LNCaP clone FGC (cell line): ENCODE results near the gene AKIRIN2.

ENCODE experiments used
- DNase-seq: peaks from one replicate; pipeline ENCODE4 v3.0.0-alpha.2; 2011; ENCODE audit warnings: low read depth
- H3K4me3 ChIP-seq: 2 replicates; pipeline ENCODE4 v1.5.1; 2011; ENCODE audit warnings: mild to moderate bottlenecking, low read depth, low read length, control low read depth
- CTCF ChIP-seq: IDR thresholded peaks from 2 replicates; pipeline ENCODE4 v1.5.1; 2012; ENCODE audit warnings: mild to moderate bottlenecking; ENCODE audit not compliant: control insufficient read depth, insufficient read depth; ENCODE audit errors: extremely low read depth

The AKIRIN2 gene

GRCh38 chr6:87701676-87702588, at the start of gene AKIRIN2:
Gene AKIRIN2, minus strand, starts transcription at chr6:87702233. Its CDS starts 549 bp downstream, at chr6:87701684.
- peak; percentile 79 for DNase-seq
- peak within 1 kb of the TSS; percentile 72 for H3K4me3 ChIP-seq
- TF ChIP-seq CTCF, result no peak

- no peak for TF ChIP-seq CTCF
- H3K4me3 ChIP-seq, result no peak overlapping the region
- no peak for DNase-seq
Measured at GRCh38 chr6:87747646-87748045, 45.6 kb upstream of the AKIRIN2 start.

GRCh38 chr6:87745966-87746721, 44.1 kb upstream of the AKIRIN2 start:
- no peak for DNase-seq

GRCh38 chr6:87743454-87743853, 41.4 kb upstream of the AKIRIN2 start:
- no peak overlapping the region for H3K4me3 ChIP-seq
- no peak for TF ChIP-seq CTCF
- DNase-seq, result no peak

More at GRCh38 chr6:87745966-87746721, 44.1 kb upstream of the AKIRIN2 start:
- no peak overlapping the region for H3K4me3 ChIP-seq
- TF ChIP-seq CTCF, result no peak

- no peak for DNase-seq
- no peak for TF ChIP-seq CTCF
- H3K4me3 ChIP-seq, result no peak overlapping the region
Measured at GRCh38 chr6:87742106-87742505, 40.1 kb upstream of the AKIRIN2 start.

GRCh38 chr6:87741001-87741650, 39.1 kb upstream of the AKIRIN2 start:
- no peak for TF ChIP-seq CTCF
- no peak overlapping the region for H3K4me3 ChIP-seq
- no peak for DNase-seq
